Measurements from ENCODE around the gene SMCO3.
"Not testable (repeated sequence)": the region's sequence is repeated elsewhere in the genome, so short reads cannot be mapped to it uniquely, and the experiment has no call there.

SMCO3 gene

GRCh38 chr12:14759711-14760280 lies 54.2 kb downstream of the SMCO3 start:
- not testable (repeated sequence) for H3K4me3 ChIP-seq, H3K27ac ChIP-seq

- Histone ChIP-seq H3K27ac (no peak overlapping the region), H3K4me3 (no peak overlapping the region)
Observed at GRCh38 chr12:14756334-14757143, 57.4 kb downstream of the SMCO3 start.
